Measurements from ENCODE around the gene HDAC1.

GRCh38 chr1:32274646-32275340 is 17.1 kb upstream of the HDAC1 start:
- TF ChIP-seq ZNF274 (IDR thresholded peaks at IDR 0.05; ENCODE audit: low read depth, low read length) = no peak
- no peak for TF ChIP-seq YY1 (IDR thresholded peaks at IDR 0.05; ENCODE audit: insufficient read depth, insufficient read length)
- TF ChIP-seq SUZ12 (IDR thresholded peaks at IDR 0.05; ENCODE audit: extremely low read depth, insufficient read depth, insufficient read length) = no peak

Measured in NT2/D1 (cell line).